ENCODE data around the gene ATE1. TPM values are rescaled to one million over a fixed set of nuclear protein-coding genes. Genes with fewer than 3 reads are reported as not detected.
"Not testable (repeated sequence)": the region's sequence is repeated elsewhere in the genome, so short reads cannot be mapped to it uniquely, and the experiment has no call there.

The ATE1 gene
- total RNA-seq, 1 donor from 2014 or later = 34.4 TPM

GRCh38 chr10:121830101-121830500 lies 97.7 kb downstream of the ATE1 start:
- H3K27ac ChIP-seq (replicated peaks) = peak overlapping the region; percentile 51

GRCh38 chr10:121828045-121828444 lies 99.8 kb downstream of the ATE1 start:
- TF ChIP-seq CTCF (IDR thresholded peaks at IDR 0.05; ENCODE audit: borderline replicate concordance) = no peak
- intact Hi-C loops (cut with micrococcal nuclease) = no loop called here

More at GRCh38 chr10:121830101-121830500, 97.7 kb downstream of the ATE1 start:
- intact Hi-C loops (cut with micrococcal nuclease) = no loop called here
- no peak for DNase-seq
- H3K4me3 ChIP-seq = no peak overlapping the region
- H3K27me3 ChIP-seq (ENCODE audit: low read depth) = no peaks in the 10 kb centered on the region
- H3K4me1 ChIP-seq = peaks cover 11% of the 10 kb centered on the region
- no peaks in the 10 kb centered on the region for H3K9me3 ChIP-seq (replicated peaks)
- peaks cover 33% of the 10 kb centered on the region for H3K36me3 ChIP-seq
- TF ChIP-seq CTCF (IDR thresholded peaks at IDR 0.05; ENCODE audit: borderline replicate concordance) = no peak

GRCh38 chr10:121826773-121827172 lies 101.1 kb downstream of the ATE1 start:
- H3K27ac ChIP-seq (replicated peaks); H3K27me3 ChIP-seq (ENCODE audit: low read depth); H3K4me3 ChIP-seq; H3K9me3 ChIP-seq (replicated peaks); intact Hi-C loops (cut with micrococcal nuclease); DNase-seq: not testable (repeated sequence)
- peaks cover 20% of the 10 kb centered on the region for H3K36me3 ChIP-seq
- peaks cover 11% of the 10 kb centered on the region for H3K4me1 ChIP-seq

More at GRCh38 chr10:121828045-121828444, 99.8 kb downstream of the ATE1 start:
- H3K27ac ChIP-seq (replicated peaks) = no peak overlapping the region
- H3K36me3 ChIP-seq = peaks cover 22% of the 10 kb centered on the region
- no peak overlapping the region for H3K4me3 ChIP-seq
- peaks cover 11% of the 10 kb centered on the region for H3K4me1 ChIP-seq
- no peaks in the 10 kb centered on the region for H3K27me3 ChIP-seq (ENCODE audit: low read depth)
- H3K9me3 ChIP-seq (replicated peaks) = no peaks in the 10 kb centered on the region
- no peak for DNase-seq

- DNase-seq = no peak
- peaks cover 20% of the 10 kb centered on the region for H3K36me3 ChIP-seq
- H3K27me3 ChIP-seq (ENCODE audit: low read depth) = no peaks in the 10 kb centered on the region
- no peaks in the 10 kb centered on the region for H3K4me1 ChIP-seq
- H3K27ac ChIP-seq (replicated peaks) = no peak overlapping the region
- no peaks in the 10 kb centered on the region for H3K9me3 ChIP-seq (replicated peaks)
- intact Hi-C loops (cut with micrococcal nuclease) = no loop called here
- peak; percentile 71 for TF ChIP-seq CTCF (IDR thresholded peaks at IDR 0.05; ENCODE audit: borderline replicate concordance)
- H3K4me3 ChIP-seq = no peak overlapping the region
These were observed 103.8 kb downstream of the ATE1 start for GRCh38 chr10:121823993-121824463.

- DNase-seq = no peak
- Histone ChIP-seq H3K9me3 (replicated peaks) (no peaks in the 10 kb centered on the region), H3K4me1 (no peaks in the 10 kb centered on the region), H3K27me3 (ENCODE audit: low read depth) (no peaks in the 10 kb centered on the region), H3K27ac (replicated peaks) (no peak overlapping the region), H3K4me3 (no peak overlapping the region), H3K36me3 (peaks cover 14% of the 10 kb centered on the region)
- TF ChIP-seq CTCF (IDR thresholded peaks at IDR 0.05; ENCODE audit: borderline replicate concordance) = no peak
- intact Hi-C loops (cut with micrococcal nuclease) = no loop called here
These were observed 105.1 kb downstream of the ATE1 start for GRCh38 chr10:121822724-121823123.

- Histone ChIP-seq H3K27me3 (ENCODE audit: low read depth) (no peaks in the 10 kb centered on the region), H3K9me3 (replicated peaks) (no peaks in the 10 kb centered on the region), H3K27ac (replicated peaks) (no peak overlapping the region), H3K4me3 (no peak overlapping the region), H3K4me1 (no peaks in the 10 kb centered on the region), H3K36me3 (peaks cover 13% of the 10 kb centered on the region)
- no peak for TF ChIP-seq CTCF (IDR thresholded peaks at IDR 0.05; ENCODE audit: borderline replicate concordance)
- DNase-seq = no peak
- intact Hi-C loops (cut with micrococcal nuclease) = no loop called here
These were observed 105.7 kb downstream of the ATE1 start for GRCh38 chr10:121822180-121822579.

Measured in left ventricle myocardium inferior (tissue), 1 donor.